ENCODE measurements around the gene FSTL5.

FSTL5 gene

GRCh38 chr4:161604516-161605300 is 559.1 kb downstream of the FSTL5 start:
- no peak overlapping the region for H3K9ac ChIP-seq (ENCODE audit: low read length)
- DNase-seq: peak; percentile 16
- no peaks in the 10 kb centered on the region for H3K9me2 ChIP-seq (replicated peaks; ENCODE audit: insufficient read depth, low read length)
- H3K36me3 ChIP-seq (replicated peaks; ENCODE audit: insufficient read depth, low read length): no peaks in the 10 kb centered on the region
- peak overlapping the region; percentile 25 for H3K4me2 ChIP-seq (ENCODE audit: low read depth, low read length)
- H3K27ac ChIP-seq (ENCODE audit: low read length): no peak overlapping the region
- no peak overlapping the region for H3K4me3 ChIP-seq (ENCODE audit: low read length)
- peak overlapping the region; percentile 66 for H2AFZ ChIP-seq (ENCODE audit: low read length)
- no peaks in the 10 kb centered on the region for H3K79me2 ChIP-seq (ENCODE audit: low read length)
- TF ChIP-seq CTCF (IDR thresholded peaks at IDR 0.05; ENCODE audit: low read length) (no peak), EZH2 (optimal IDR thresholded peaks at IDR 0.05; ENCODE audit: low read depth, low read length) (no peak), EZH2phosphoT487 (IDR thresholded peaks at IDR 0.05; ENCODE audit: low read length) (no peak)
- no peaks in the 10 kb centered on the region for H3K27me3 ChIP-seq (replicated peaks; ENCODE audit: insufficient read depth, low read length)
- no peaks in the 10 kb centered on the region for H3K9me3 ChIP-seq (replicated peaks; ENCODE audit: insufficient read depth, low read length)
- H4K20me1 ChIP-seq (ENCODE audit: insufficient read depth, low read length): no peaks in the 10 kb centered on the region
- no peaks in the 10 kb centered on the region for H3F3A ChIP-seq (ENCODE audit: insufficient read depth, low read length)
- H3K4me1 ChIP-seq (ENCODE audit: low read length): peaks cover 3% of the 10 kb centered on the region; the same call in 1 of the 2 replicates

DNA sequence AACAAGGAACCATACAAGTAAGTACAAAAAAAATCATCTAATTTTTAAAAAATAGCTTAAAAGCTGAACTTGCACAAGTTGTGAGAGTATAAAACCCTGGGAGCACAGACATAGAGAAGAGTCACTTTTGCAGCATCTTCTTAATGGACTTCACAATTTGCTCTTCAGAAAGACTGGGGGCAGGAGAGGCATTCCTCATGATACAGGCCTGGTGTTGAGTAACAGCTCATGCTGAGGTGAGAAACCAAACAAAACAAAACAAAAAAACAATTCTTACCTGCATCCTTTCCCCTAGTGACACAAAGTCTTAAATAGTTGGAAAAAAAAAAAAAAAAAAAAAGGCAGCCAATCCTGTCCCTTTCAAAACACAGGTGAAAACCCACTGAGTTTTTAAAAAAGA is 562.8 kb downstream of the FSTL5 start:
- H3K4me1 ChIP-seq (ENCODE audit: low read length): peaks cover 3% of the 10 kb centered on the region; the same call in 1 of the 2 replicates
- H3K36me3 ChIP-seq (replicated peaks; ENCODE audit: insufficient read depth, low read length): no peaks in the 10 kb centered on the region
- no peak overlapping the region for H3K4me2 ChIP-seq (ENCODE audit: low read depth, low read length)
- no peak for TF ChIP-seq CTCF (IDR thresholded peaks at IDR 0.05; ENCODE audit: low read length)
- no peak for TF ChIP-seq EZH2 (optimal IDR thresholded peaks at IDR 0.05; ENCODE audit: low read depth, low read length)
- no peak for TF ChIP-seq EZH2phosphoT487 (IDR thresholded peaks at IDR 0.05; ENCODE audit: low read length)
- H3K27me3 ChIP-seq (replicated peaks; ENCODE audit: insufficient read depth, low read length): no peaks in the 10 kb centered on the region
- no peak overlapping the region for H2AFZ ChIP-seq (ENCODE audit: low read length)
- no peaks in the 10 kb centered on the region for H3F3A ChIP-seq (ENCODE audit: insufficient read depth, low read length)
- no peak overlapping the region for H3K4me3 ChIP-seq (ENCODE audit: low read length)
- H4K20me1 ChIP-seq (ENCODE audit: insufficient read depth, low read length): no peaks in the 10 kb centered on the region
- H3K9me2 ChIP-seq (replicated peaks; ENCODE audit: insufficient read depth, low read length): no peaks in the 10 kb centered on the region
- no peaks in the 10 kb centered on the region for H3K79me2 ChIP-seq (ENCODE audit: low read length)
- no peak overlapping the region for H3K27ac ChIP-seq (ENCODE audit: low read length)
- no peak for DNase-seq
- H3K9me3 ChIP-seq (replicated peaks; ENCODE audit: insufficient read depth, low read length): no peaks in the 10 kb centered on the region
- no peak overlapping the region for H3K9ac ChIP-seq (ENCODE audit: low read length)

GRCh38 chr4:161595230-161595771 is 568.5 kb downstream of the FSTL5 start:
- no peaks in the 10 kb centered on the region for H3K27me3 ChIP-seq (replicated peaks; ENCODE audit: insufficient read depth, low read length)
- no peaks in the 10 kb centered on the region for H3F3A ChIP-seq (ENCODE audit: insufficient read depth, low read length)
- H3K4me1 ChIP-seq (ENCODE audit: low read length): no peaks in the 10 kb centered on the region
- H4K20me1 ChIP-seq (ENCODE audit: insufficient read depth, low read length): no peaks in the 10 kb centered on the region
- H2AFZ ChIP-seq (ENCODE audit: low read length): no peak overlapping the region
- no peak overlapping the region for H3K4me2 ChIP-seq (ENCODE audit: low read depth, low read length)
- no peak overlapping the region for H3K4me3 ChIP-seq (ENCODE audit: low read length)
- TF ChIP-seq EZH2 (optimal IDR thresholded peaks at IDR 0.05; ENCODE audit: low read depth, low read length) (no peak), CTCF (IDR thresholded peaks at IDR 0.05; ENCODE audit: low read length) (no peak), EZH2phosphoT487 (IDR thresholded peaks at IDR 0.05; ENCODE audit: low read length) (no peak)
- no peaks in the 10 kb centered on the region for H3K36me3 ChIP-seq (replicated peaks; ENCODE audit: insufficient read depth, low read length)
- DNase-seq: no peak
- no peak overlapping the region for H3K27ac ChIP-seq (ENCODE audit: low read length)
- H3K9me3 ChIP-seq (replicated peaks; ENCODE audit: insufficient read depth, low read length): no peaks in the 10 kb centered on the region
- no peak overlapping the region for H3K9ac ChIP-seq (ENCODE audit: low read length)
- no peaks in the 10 kb centered on the region for H3K79me2 ChIP-seq (ENCODE audit: low read length)
- no peaks in the 10 kb centered on the region for H3K9me2 ChIP-seq (replicated peaks; ENCODE audit: insufficient read depth, low read length)
